Stomach (tissue), 4 donors: ENCODE data around the gene MFN1.

ENCODE experiments used
- EP300 ChIP-seq: sonication (generic); formaldehyde crosslinking; IDR thresholded peaks from one replicate; pipeline ENCODE4 v1.6.1; 2017; ENCODE audit warnings: antibody characterized with exemption
- POLR2A ChIP-seq, 4 donors: fragments of 450-650 bp; IDR thresholded peaks; one replicate each; pipeline ENCODE4 v1.6.1; 2016; ENCODE audit warnings: antibody characterized with exemption in 4 of 4, control low read depth in 2 of 4, mild to moderate bottlenecking in 1 of 4, moderate library complexity in 1 of 4
- POLR2AphosphoS5 ChIP-seq, 3 donors: sonication (generic); formaldehyde crosslinking; IDR thresholded peaks; one replicate each; pipeline ENCODE4 v1.6.1; 2016; ENCODE audit warnings: antibody characterized with exemption in 3 of 3
- TF ChIP-seq, protein P1 (sequence below), 7 experiments: fragments of 450-650 bp in 4 of 7; fragments of 200-600 bp in 3 of 7; sonication (generic) in 3 of 7; IDR thresholded peaks; one replicate each; pipeline ENCODE4 v1.5.1; 2016 to 2019; ENCODE audit warnings: antibody characterized with exemption in 7 of 7, control low read depth in 2 of 7, mild to moderate bottlenecking in 1 of 7

- TF ChIP-seq, protein P1, sequence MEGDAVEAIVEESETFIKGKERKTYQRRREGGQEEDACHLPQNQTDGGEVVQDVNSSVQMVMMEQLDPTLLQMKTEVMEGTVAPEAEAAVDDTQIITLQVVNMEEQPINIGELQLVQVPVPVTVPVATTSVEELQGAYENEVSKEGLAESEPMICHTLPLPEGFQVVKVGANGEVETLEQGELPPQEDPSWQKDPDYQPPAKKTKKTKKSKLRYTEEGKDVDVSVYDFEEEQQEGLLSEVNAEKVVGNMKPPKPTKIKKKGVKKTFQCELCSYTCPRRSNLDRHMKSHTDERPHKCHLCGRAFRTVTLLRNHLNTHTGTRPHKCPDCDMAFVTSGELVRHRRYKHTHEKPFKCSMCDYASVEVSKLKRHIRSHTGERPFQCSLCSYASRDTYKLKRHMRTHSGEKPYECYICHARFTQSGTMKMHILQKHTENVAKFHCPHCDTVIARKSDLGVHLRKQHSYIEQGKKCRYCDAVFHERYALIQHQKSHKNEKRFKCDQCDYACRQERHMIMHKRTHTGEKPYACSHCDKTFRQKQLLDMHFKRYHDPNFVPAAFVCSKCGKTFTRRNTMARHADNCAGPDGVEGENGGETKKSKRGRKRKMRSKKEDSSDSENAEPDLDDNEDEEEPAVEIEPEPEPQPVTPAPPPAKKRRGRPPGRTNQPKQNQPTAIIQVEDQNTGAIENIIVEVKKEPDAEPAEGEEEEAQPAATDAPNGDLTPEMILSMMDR (IDR thresholded peaks at IDR 0.05) = no peak
- TF ChIP-seq POLR2A (IDR thresholded peaks at IDR 0.05) (no peak), EP300 (no peak), POLR2AphosphoS5 (IDR thresholded peaks at IDR 0.05) (no peak)
Measured at GRCh38 chr3:179438841-179439240, 91.3 kb downstream of the MFN1 start.
